Keratinocyte (primary cell): Measurements from ENCODE around the gene ENO1. TPM values are rescaled to one million over a fixed set of nuclear protein-coding genes. Genes with fewer than 3 reads are reported as not detected.
"Not testable (repeated sequence)": the region's sequence is repeated elsewhere in the genome, so short reads cannot be mapped to it uniquely, and the experiment has no call there.

Experiments used
- DNase-seq: peaks from one replicate; pipeline ENCODE4 v3.0.0-alpha.2; 2011; ENCODE audit warnings: low read depth, missing footprints, low spot score
- FAIRE-seq: peaks from 2 replicates; lab custom pipeline; 2011; peaks lifted over from hg19 to GRCh38; lab: Jason Lieb, UNC
- H2AFZ ChIP-seq: 2 replicates; pipeline ENCODE4 v1.6.0; 2012; ENCODE audit warnings: low read length, control low read depth, inconsistent platforms; ENCODE audit not compliant: control insufficient read depth
- H3K27ac ChIP-seq: 2 replicates; pipeline ENCODE4 v1.5.1; 2011; ENCODE audit warnings: low read length; ENCODE audit not compliant: control insufficient read depth, insufficient read depth
- H3K27me3 ChIP-seq: 3 replicates; pipeline ENCODE4 v1.6.0; 2011; ENCODE audit warnings: low read length; ENCODE audit not compliant: control insufficient read depth, insufficient read depth; ENCODE audit errors: extremely low read depth
- H3K36me3 ChIP-seq, 2 experiments: 2 replicates in 1 of 2; 3 replicates in 1 of 2; pipeline ENCODE4 v1.5.1; 2011; ENCODE audit warnings: low read length in 2 of 2, mild to moderate bottlenecking in 1 of 2; ENCODE audit not compliant: control insufficient read depth in 2 of 2, insufficient read depth in 2 of 2; ENCODE audit errors: extremely low read depth in 1 of 2
- H3K4me1 ChIP-seq: 3 replicates; pipeline ENCODE4 v1.5.1; 2011; ENCODE audit warnings: low read length; ENCODE audit not compliant: control insufficient read depth, insufficient read depth; ENCODE audit errors: extremely low read depth
- H3K4me2 ChIP-seq: 3 replicates; pipeline ENCODE4 v1.6.0; 2011; ENCODE audit warnings: low read depth, low read length; ENCODE audit not compliant: control insufficient read depth, insufficient read depth; ENCODE audit errors: extremely low read depth
- H3K4me3 ChIP-seq, 3 experiments: fragments of 200-600 bp in 1 of 3; sonication (generic) in 1 of 3; 2 replicates in 2 of 3; 3 replicates in 1 of 3; pipeline ENCODE4 v1.5.1; 2011 to 2016; ENCODE audit warnings: low read length in 3 of 3, mild to moderate bottlenecking in 3 of 3, control low read depth in 2 of 3, inconsistent platforms in 1 of 3, low read depth in 1 of 3, mixed read lengths in 1 of 3, mixed run types in 1 of 3, moderate library complexity in 1 of 3; ENCODE audit not compliant: control insufficient read depth in 2 of 3, insufficient read depth in 2 of 3; ENCODE audit errors: extremely low read depth in 1 of 3
- H3K79me2 ChIP-seq: 2 replicates; pipeline ENCODE4 v1.6.0; 2012; ENCODE audit warnings: low read length; ENCODE audit not compliant: control insufficient read depth, insufficient read depth
- H3K9ac ChIP-seq: 3 replicates; pipeline ENCODE4 v1.6.0; 2011; ENCODE audit warnings: low read length; ENCODE audit not compliant: control insufficient read depth, insufficient read depth; ENCODE audit errors: extremely low read depth
- H3K9me1 ChIP-seq: 3 replicates; pipeline ENCODE4 v1.6.0; 2011; ENCODE audit warnings: low read length; ENCODE audit not compliant: control insufficient read depth, insufficient read depth; ENCODE audit errors: extremely low read depth
- H3K9me3 ChIP-seq: 2 replicates; pipeline ENCODE4 v1.5.1; 2012; ENCODE audit warnings: low read depth, low read length; ENCODE audit not compliant: control insufficient read depth
- H4K20me1 ChIP-seq: 3 replicates; pipeline ENCODE4 v1.6.0; 2011; ENCODE audit warnings: low read length; ENCODE audit not compliant: control insufficient read depth, insufficient read depth; ENCODE audit errors: extremely low read depth
- EZH2 ChIP-seq: IDR thresholded peaks from one replicate; pipeline ENCODE4 v1.6.1; 2012; ENCODE audit warnings: inconsistent platforms, mild to moderate bottlenecking, low read length, moderate library complexity
- dilution Hi-C: fragments of 300-500 bp; cut with MboI; formaldehyde crosslinking; loops from one replicate; pipeline ENCODE4 v1.7.0; 2020; ENCODE audit warnings: low sequenced_read_pairs; ENCODE audit not compliant: extremely low pct_ligation_motif_present
- polyA plus RNA-seq, 5 experiments: library from polyadenylated mRNA; depleted of rRNA in 3 of 5; stranded (reverse) in 3 of 5; stranded (forward) in 1 of 5; unstranded in 1 of 5; fragments of >200 nt; gene quantifications; 1 replicate in 1 of 5; 2 replicates in 3 of 5; 3 replicates in 1 of 5; pipeline versions ENCODE4 v1.2.1 to v1.2.3, GENCODE V29; 2011 to 2012; ENCODE audit warnings: missing spikeins in 2 of 5, low read depth in 1 of 5, low replicate concordance in 1 of 5
- TF ChIP-seq, protein P1 (sequence below), 3 experiments: IDR thresholded peaks in 1 of 3; conservative IDR thresholded peaks in 1 of 3; optimal IDR thresholded peaks in 1 of 3; 2 replicates in 2 of 3; 3 replicates in 1 of 3; pipeline versions ENCODE3 to v1.5.1; 2011; ENCODE audit warnings: low read length in 3 of 3, mild to moderate bottlenecking in 3 of 3, moderate library complexity in 2 of 3, control low read depth in 1 of 3, inconsistent platforms in 1 of 3; ENCODE audit not compliant: insufficient read depth in 2 of 3; ENCODE audit errors: extremely low read depth in 1 of 3

The ENO1 gene
- polyA plus RNA-seq, 1 donor (not counting 4 experiments of a cell fraction or from before 2014, with no cell fraction given): 1,908 TPM

DNA sequence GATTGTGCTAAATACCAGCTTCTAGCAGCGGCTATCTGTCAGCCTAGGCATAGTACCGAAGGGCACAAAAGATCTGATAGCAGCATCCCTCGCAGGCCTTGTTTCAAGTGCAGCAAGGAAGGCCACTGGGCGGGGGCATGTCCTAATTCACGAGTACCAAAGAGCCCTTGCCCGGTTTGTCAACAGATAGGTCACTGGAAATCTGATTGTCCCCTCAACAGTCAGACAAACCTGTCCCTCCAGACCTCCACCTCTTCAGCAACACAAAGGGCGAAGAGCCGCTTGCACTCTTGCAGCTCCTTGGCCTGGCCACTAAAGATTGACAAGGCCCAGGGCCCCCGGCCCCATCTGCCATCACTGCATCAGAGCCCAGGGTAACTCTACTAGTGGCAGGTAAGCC is 44.5 kb upstream of the ENO1 start:
- H4K20me1 ChIP-seq: no peaks in the 10 kb centered on the region
- no peak for FAIRE-seq

DNA sequence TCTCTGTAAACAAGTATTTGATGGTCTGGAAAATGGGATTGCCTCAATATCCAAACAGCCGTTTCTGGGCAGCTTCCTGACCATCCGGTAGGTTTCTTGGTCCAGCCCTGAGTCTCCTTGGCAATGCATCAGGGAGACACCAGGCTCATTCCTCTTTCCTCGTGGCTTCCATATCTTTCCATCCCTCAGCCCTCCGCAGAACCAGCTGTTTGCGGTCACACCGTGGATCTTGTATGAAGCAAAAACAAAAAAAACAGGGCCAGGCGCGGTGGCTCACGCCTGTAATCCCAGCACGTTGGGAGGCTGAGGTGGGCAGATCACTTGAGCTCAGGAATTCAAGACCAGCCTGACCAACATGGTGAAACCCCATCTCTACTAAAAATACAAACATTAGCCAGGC is 39.0 kb upstream of the ENO1 start:
- H3K27ac ChIP-seq, DNase-seq, H2AFZ ChIP-seq, H3K9me3 ChIP-seq, H3K4me3 ChIP-seq, H3K79me2 ChIP-seq, H3K4me1 ChIP-seq, FAIRE-seq, H3K4me2 ChIP-seq, dilution Hi-C loops, H3K9me1 ChIP-seq, H4K20me1 ChIP-seq, H3K9ac ChIP-seq, H3K36me3 ChIP-seq, H3K27me3 ChIP-seq: not testable (repeated sequence)

More for the DNA sequence above, 44.5 kb upstream of the ENO1 start:
- Histone ChIP-seq H3K36me3 (no peaks in the 10 kb centered on the region), H3K79me2 (no peaks in the 10 kb centered on the region), H3K4me1 (no peaks in the 10 kb centered on the region), H3K27ac (no peak overlapping the region), H3K4me3 (no peak overlapping the region), H3K27me3 (no peaks in the 10 kb centered on the region), H3K9me3 (no peaks in the 10 kb centered on the region), H3K4me2 (no peak overlapping the region), H3K9me1 (no peaks in the 10 kb centered on the region), H2AFZ (no peak overlapping the region), H3K9ac (no peak overlapping the region)
- dilution Hi-C loops: no loop called here
- DNase-seq: no peak
- no peak for TF ChIP-seq EZH2
- TF ChIP-seq, protein P1, sequence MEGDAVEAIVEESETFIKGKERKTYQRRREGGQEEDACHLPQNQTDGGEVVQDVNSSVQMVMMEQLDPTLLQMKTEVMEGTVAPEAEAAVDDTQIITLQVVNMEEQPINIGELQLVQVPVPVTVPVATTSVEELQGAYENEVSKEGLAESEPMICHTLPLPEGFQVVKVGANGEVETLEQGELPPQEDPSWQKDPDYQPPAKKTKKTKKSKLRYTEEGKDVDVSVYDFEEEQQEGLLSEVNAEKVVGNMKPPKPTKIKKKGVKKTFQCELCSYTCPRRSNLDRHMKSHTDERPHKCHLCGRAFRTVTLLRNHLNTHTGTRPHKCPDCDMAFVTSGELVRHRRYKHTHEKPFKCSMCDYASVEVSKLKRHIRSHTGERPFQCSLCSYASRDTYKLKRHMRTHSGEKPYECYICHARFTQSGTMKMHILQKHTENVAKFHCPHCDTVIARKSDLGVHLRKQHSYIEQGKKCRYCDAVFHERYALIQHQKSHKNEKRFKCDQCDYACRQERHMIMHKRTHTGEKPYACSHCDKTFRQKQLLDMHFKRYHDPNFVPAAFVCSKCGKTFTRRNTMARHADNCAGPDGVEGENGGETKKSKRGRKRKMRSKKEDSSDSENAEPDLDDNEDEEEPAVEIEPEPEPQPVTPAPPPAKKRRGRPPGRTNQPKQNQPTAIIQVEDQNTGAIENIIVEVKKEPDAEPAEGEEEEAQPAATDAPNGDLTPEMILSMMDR (optimal IDR thresholded peaks at IDR 0.05 in 1 of 3, IDR thresholded peaks at IDR 0.05 in 1 of 3, conservative IDR thresholded peaks at IDR 0.05 in 1 of 3; ENCODE audit: extremely low read depth in 1 of 3, insufficient read depth in 2 of 3, low read length in 3 of 3): no peak

DNA sequence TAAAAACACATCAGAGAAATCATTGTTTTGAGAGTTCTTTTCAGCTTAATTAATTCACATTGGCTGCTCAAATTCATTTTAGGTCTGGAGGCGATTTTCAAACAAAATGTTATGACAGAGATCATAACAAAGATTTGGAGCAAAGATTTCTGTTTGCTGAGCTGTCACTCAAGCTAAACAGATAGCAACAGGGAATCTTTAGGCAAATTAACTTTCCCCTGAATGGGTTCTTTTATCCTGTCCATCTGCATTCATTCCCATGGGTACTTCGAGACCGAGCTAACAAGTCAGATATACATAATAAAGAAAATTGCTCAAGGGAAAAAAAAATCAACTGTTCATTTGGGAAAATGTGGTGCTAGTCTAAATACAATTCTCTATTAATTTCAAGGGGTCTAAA is 37.0 kb upstream of the ENO1 start:
- FAIRE-seq (no peak), DNase-seq (no peak)
- H3K27me3 ChIP-seq: no peaks in the 10 kb centered on the region
- H3K27ac ChIP-seq: no peak overlapping the region
- no peaks in the 10 kb centered on the region for H3K9me1 ChIP-seq
- H3K36me3 ChIP-seq: no peaks in the 10 kb centered on the region
- H3K9ac ChIP-seq: no peak overlapping the region
- no peak overlapping the region for H3K4me2 ChIP-seq
- H2AFZ ChIP-seq: no peak overlapping the region
- H3K4me3 ChIP-seq: no peak overlapping the region
- dilution Hi-C loops: no loop called here
- no peaks in the 10 kb centered on the region for H4K20me1 ChIP-seq
- peaks cover 11% of the 10 kb centered on the region for H3K4me1 ChIP-seq
- no peaks in the 10 kb centered on the region for H3K9me3 ChIP-seq
- H3K79me2 ChIP-seq: no peaks in the 10 kb centered on the region
- no peak for TF ChIP-seq EZH2
- TF ChIP-seq, protein P1 (optimal IDR thresholded peaks at IDR 0.05 in 1 of 3, IDR thresholded peaks at IDR 0.05 in 1 of 3, conservative IDR thresholded peaks at IDR 0.05 in 1 of 3; ENCODE audit: extremely low read depth in 1 of 3, insufficient read depth in 2 of 3, low read length in 3 of 3): no peak
